ENCODE data around the gene CTNNA1.

DNA sequence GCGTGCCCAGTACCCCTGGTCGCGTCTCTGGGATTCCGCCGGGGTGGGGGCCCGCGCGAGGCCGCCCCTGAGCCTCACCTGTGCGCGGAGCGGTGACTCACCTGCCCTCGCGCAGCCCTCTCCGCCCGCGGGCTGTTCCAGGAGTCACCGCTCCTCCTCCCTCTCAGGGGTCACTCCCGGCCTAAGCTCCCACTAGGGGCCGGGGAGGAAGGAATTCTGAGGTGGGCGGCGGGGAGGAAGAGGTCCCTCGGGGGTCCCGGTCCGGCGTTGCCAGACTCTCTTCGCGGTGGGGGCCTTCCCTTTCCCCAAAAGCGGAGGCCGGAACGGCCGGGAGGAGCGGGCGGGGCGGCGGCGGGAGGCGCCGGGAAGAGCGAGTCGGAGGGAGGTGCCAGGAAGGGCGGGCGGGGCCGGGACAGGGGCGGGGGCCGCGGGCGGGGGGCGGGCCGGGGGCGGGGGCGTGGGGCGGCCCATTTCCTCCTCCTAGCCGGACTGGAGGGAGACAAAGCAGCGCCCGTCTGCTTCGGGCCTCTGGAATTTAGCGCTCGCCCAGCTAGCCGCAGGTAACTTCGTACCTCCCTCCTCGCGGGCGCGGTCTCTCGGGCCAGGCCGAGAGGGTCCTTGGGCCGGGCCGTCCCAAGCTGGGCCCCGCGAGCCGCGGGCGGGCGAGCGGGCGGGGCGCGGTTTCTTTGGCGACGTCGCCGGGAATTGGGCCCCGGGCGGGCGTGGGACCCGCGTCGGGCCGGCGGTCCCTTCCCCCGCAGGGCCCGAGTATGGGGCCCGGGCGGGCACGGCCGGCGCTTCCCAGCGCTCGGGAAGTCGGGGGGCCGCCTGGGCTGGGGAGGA lies at the start of gene CTNNA1:
- TF ChIP-seq, protein P1, sequence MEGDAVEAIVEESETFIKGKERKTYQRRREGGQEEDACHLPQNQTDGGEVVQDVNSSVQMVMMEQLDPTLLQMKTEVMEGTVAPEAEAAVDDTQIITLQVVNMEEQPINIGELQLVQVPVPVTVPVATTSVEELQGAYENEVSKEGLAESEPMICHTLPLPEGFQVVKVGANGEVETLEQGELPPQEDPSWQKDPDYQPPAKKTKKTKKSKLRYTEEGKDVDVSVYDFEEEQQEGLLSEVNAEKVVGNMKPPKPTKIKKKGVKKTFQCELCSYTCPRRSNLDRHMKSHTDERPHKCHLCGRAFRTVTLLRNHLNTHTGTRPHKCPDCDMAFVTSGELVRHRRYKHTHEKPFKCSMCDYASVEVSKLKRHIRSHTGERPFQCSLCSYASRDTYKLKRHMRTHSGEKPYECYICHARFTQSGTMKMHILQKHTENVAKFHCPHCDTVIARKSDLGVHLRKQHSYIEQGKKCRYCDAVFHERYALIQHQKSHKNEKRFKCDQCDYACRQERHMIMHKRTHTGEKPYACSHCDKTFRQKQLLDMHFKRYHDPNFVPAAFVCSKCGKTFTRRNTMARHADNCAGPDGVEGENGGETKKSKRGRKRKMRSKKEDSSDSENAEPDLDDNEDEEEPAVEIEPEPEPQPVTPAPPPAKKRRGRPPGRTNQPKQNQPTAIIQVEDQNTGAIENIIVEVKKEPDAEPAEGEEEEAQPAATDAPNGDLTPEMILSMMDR (IDR thresholded peaks at IDR 0.05; ENCODE audit: low read depth, low read length, poor library complexity, severe bottlenecking): no peak
- TF ChIP-seq EZH2phosphoT487 (IDR thresholded peaks at IDR 0.05; ENCODE audit: borderline replicate concordance, low read length): no peak
